Astrocyte of the spinal cord (primary cell): ENCODE data around the gene CHST8.

Experiments used
- DNase-seq: peaks from one replicate; pipeline ENCODE4 v3.0.0; 2011; ENCODE audit warnings: low read depth, low spot score
- H3K4me3 ChIP-seq: 2 replicates; pipeline ENCODE4 v1.5.1; 2011; ENCODE audit warnings: low read depth, mild to moderate bottlenecking, low read length, moderate library complexity
- CTCF ChIP-seq: IDR thresholded peaks from 2 replicates; pipeline ENCODE4 v1.5.1; 2012; ENCODE audit warnings: low read depth, mild to moderate bottlenecking, low read length, inconsistent platforms
- in situ Hi-C: cut with HindIII; loops from 2 replicates; pipeline ENCODE4 v1.10.0; 2017; ENCODE audit warnings: low sequenced_read_pairs

The CHST8 gene

DNA sequence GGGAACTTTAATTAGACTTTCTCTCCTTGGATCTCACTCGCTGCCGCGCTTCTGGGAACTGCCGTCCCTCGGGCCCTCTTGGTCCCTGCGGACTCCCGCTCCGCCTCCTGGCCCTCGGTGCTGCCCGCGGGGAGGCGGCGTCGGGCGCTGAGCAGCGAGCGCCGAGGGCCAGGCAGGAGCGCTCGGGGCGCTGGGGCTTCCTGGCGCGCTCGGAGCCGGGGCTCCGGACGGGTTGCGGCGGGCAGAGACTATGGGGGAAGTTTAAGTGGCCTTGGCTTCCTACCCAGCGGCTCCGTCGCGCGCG is 704 bp downstream of the CHST8 start:
- in situ Hi-C loops: no loop called here
- H3K4me3 ChIP-seq: no peak overlapping the region
- DNase-seq: no peak
- TF ChIP-seq CTCF: no peak

DNA sequence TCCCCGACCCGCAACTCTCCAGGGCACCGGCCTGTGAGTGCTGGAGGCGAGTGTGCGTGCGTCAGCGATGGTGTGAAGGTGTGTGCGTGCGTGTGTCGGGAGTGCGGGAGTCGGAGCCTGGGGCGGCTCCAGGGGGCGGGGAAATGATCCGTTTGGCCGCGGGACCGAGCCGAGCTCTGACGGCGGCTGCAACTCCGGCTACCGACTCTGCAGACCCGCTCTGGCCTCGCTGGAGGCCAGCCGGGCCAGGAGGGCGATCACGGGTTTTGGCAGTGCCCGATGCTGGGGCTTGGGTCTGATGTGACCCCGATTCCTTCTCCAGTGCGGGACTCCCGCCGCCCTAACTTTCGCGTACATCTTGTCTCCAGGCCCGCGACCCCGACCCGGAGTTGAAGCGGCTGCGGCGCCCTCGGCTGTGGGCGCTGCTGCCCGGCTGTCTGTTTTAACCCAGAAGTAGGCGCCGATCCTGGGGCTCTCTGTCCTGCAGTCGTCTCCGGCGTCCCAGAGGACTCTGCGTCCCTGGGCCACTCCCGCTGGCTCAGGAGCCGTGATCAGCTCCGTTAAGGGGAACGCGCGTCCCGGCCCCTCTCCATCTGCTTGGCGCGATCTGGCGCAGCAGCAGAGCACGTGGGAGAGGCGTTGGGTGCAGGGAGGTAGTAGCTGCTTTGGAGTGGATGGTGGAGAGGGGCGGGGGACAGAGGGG is 1.2 kb downstream of the CHST8 start:
- DNase-seq: no peak
- in situ Hi-C loops: no loop called here
- H3K4me3 ChIP-seq: no peak overlapping the region
- TF ChIP-seq CTCF: no peak

DNA sequence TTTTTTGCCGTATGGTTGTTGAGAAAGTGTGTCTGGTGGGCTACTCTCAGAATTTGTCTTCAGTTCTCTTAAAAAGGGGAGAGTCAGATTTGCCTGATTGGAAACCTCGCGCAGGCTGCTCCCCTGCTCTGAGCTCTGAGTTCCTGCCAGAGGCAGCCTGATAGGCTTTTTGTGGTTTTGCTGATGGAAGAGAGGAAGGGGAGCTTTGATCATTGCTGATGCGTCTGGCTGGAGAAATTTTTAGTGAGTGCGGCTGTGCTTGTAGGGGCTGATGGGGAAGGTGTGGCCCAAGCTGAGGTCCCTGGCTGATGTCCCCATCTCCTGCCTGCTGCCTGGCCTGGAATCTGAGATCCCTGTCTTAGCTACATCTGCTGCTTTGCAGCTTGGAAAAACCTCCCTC is 2.8 kb downstream of the CHST8 start:
- in situ Hi-C loops: no loop called here
- no peak for DNase-seq
- no peak for TF ChIP-seq CTCF
- no peak overlapping the region for H3K4me3 ChIP-seq

- in situ Hi-C loops: no loop called here
- no peak for TF ChIP-seq CTCF
- no peak overlapping the region for H3K4me3 ChIP-seq
- no peak for DNase-seq
Measured at GRCh38 chr19:33627526-33627925, 5.8 kb downstream of the CHST8 start.

DNA sequence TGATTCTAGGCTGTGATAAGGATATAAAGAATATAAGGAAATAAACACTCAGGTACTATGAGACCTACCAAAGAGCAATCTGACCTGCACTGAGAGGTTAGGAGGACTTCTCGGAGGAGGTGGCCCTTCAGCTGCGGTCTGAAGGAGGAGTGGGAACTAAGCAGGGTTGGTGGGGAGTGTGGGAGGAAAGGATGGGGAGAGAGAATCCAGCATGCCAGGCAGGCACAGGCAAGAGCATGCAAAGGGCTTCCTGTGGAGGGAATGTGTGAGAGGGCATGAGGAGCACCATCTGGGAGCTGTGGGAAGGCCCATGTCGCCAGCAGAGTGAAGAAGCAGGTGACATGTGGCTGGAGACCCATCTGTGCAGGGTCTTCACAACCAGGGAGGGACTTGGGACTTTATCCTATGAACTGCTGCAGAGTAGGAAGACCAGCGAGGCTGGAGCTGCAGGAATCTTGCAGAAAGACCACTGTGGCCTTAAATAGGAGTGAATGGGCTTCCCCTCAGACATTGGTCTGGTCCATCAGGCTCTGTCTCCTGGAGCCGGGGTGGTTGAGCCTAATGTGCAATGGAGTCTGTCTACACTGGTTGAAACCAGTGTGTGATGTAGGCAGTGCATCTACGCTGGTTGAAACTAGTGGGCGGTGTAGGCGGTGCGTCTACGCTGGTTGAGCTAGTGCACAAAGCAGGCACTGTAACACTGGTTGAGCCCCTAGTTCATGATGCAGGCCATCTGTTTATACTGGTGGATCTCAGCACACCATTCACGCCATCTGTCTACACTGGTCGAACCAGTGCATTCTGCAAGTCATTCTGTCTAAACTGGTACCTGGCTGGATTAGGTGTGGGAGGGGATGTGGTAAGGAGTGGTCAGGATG is 6.4 kb downstream of the CHST8 start:
- in situ Hi-C loops: no loop called here
- DNase-seq: no peak
- TF ChIP-seq CTCF: no peak
- no peak overlapping the region for H3K4me3 ChIP-seq

GRCh38 chr19:33628921-33629825 is 7.4 kb downstream of the CHST8 start:
- in situ Hi-C loops: no loop called here
- H3K4me3 ChIP-seq: no peak overlapping the region
- DNase-seq: no peak
- no peak for TF ChIP-seq CTCF
